AG09319 (cell line): Measurements from ENCODE around the gene TBC1D5.

ENCODE experiments used
- DNase-seq: peaks from one replicate; pipeline ENCODE4 v3.0.0-alpha.2; 2010; ENCODE audit warnings: low read depth; ENCODE audit errors: extremely low read depth
- TF ChIP-seq, protein P1 (sequence below): IDR thresholded peaks from 2 replicates; pipeline ENCODE4 v1.5.1; 2011; ENCODE audit warnings: low read depth, mild to moderate bottlenecking, inconsistent platforms, low read length, moderate library complexity

Gene TBC1D5

DNA sequence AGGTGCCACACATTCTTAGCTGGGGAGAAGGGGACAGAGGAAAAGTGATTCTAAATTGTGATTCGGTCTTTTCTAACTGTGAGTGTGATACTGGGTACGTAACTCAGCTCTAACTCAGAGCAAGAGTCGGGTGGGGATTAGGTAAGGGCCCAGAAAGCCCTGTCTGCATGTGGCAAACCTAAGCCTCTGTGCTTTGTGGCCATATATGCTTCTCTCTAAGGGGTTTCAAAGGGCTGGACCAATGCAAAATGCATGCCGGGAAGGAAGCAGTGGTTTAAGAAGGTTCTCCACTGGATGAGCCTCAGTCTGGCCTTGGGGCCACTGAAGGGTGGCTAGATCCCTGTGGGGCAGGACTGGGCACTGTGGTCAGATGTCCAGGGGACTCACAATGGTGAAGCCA lies 581.8 kb downstream of the TBC1D5 start:
- TF ChIP-seq, protein P1, sequence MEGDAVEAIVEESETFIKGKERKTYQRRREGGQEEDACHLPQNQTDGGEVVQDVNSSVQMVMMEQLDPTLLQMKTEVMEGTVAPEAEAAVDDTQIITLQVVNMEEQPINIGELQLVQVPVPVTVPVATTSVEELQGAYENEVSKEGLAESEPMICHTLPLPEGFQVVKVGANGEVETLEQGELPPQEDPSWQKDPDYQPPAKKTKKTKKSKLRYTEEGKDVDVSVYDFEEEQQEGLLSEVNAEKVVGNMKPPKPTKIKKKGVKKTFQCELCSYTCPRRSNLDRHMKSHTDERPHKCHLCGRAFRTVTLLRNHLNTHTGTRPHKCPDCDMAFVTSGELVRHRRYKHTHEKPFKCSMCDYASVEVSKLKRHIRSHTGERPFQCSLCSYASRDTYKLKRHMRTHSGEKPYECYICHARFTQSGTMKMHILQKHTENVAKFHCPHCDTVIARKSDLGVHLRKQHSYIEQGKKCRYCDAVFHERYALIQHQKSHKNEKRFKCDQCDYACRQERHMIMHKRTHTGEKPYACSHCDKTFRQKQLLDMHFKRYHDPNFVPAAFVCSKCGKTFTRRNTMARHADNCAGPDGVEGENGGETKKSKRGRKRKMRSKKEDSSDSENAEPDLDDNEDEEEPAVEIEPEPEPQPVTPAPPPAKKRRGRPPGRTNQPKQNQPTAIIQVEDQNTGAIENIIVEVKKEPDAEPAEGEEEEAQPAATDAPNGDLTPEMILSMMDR: no peak
- no peak for DNase-seq

DNA sequence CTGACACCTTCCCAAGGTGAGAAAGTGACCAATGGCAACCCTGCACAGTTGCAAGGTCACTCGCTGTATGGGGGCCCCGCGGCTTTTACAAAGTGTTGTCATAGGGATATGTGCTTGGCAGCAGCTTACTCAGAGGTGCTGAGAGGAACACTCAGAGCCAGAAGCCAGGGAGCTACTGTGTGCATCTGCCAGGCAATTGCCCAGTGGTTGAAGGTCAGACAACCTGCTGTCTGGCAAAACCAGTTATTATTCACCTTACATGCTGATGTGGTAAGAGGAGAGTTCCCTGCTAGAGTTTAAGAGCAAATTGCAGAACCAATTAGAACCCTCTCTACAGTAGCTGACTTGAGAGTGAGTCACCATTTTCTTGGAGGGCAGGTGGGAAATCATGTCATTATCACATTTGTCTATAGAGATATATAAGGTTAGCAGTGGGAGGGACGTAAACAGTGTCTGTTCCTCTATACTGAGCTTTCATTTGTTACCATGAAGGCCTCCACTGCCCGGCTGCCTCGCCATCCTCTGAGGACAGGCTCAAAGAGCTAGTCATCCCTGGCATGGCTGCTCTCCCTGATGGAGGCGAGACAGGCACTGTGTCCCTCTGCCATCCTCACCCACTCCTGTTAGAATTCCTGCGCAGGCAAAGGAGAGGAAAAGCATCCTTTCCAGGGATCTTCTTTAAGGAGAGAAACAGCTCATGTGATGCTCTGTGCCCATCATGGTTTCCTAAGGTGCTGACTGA lies 583.3 kb downstream of the TBC1D5 start:
- no peak for DNase-seq

DNA sequence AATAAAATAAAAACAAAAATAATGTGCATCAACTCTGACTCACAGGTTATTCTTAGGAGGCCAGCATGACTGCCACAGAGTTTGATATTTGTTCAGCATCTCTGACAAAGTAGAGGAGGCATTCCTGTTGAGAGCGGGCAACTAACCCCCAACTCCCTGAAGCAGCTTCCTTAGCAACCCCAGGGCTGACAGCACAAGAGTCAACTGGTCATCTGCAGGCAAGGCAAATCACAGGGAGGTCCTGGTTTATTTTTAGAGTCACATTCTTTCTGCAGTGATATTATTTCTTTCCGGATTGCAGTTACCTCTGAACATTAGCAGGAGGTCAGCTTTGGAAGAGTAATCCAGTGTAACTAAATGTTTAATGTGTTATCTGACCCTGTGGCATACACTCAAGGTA lies 584.7 kb downstream of the TBC1D5 start:
- no peak for DNase-seq
- TF ChIP-seq, protein P1: no peak

More for the DNA sequence above, 583.3 kb downstream of the TBC1D5 start:
- TF ChIP-seq, protein P1: no peak

DNA sequence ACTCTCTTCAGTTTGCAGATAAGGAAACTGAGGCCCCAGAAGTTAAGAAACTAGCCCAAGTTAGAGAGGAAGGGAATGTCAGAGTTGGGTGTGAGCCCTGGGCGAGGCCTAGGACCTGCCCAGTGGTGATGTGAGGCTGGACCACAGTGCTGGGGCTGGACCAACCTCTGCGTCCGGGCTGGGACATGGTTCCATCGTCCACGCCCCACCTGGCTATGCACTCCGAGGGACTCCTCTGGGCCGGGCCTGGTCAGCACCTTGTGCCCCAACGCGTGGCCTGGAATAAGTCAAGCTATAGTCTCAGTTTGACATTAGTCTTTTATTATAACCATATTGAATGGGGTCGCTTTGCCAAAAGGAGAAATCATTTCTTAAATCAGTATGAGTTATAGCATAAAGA lies 585.6 kb downstream of the TBC1D5 start:
- DNase-seq: no peak
- TF ChIP-seq, protein P1: no peak

DNA sequence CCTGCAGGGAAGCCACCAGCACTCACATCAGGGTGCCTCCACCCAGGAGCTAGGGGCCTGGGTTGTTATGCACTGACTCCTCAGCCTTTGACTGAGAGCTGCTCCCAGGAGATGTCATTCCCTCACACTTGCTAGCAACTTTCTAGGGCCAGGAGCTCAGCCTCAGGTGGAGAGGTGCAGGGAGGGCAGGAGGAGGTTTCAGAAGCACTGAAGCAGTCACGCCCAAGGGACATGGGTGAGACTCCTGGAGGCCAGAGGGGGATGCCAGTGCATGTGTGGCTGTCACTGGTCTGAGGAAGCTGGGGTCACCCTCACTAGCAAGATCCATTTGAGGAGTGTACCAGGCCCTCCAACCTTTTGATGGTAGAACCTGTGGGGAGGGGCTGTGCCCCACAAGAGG lies 586.5 kb downstream of the TBC1D5 start:
- no peak for DNase-seq
- TF ChIP-seq, protein P1: no peak

DNA sequence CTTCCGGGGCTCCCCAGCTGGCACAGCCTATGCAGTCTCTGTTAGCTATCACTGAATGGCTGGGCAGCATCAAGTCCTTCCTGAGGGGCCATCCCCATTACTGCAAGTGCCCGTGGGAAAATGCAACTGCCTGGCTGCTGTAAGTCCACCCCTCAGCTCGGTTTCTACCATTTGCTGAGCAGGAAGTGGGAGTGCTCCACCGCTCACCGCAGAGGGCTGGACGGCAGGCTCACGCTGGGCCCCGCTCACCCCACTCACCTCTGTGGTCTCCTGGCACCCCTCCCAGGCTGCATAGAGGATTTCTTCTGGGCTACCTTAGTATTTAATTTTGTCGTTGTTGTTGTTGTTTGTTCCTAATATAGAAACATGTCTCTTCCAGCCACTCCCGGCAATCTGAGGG lies 587.5 kb downstream of the TBC1D5 start:
- TF ChIP-seq, protein P1: no peak
- DNase-seq: no peak

DNA sequence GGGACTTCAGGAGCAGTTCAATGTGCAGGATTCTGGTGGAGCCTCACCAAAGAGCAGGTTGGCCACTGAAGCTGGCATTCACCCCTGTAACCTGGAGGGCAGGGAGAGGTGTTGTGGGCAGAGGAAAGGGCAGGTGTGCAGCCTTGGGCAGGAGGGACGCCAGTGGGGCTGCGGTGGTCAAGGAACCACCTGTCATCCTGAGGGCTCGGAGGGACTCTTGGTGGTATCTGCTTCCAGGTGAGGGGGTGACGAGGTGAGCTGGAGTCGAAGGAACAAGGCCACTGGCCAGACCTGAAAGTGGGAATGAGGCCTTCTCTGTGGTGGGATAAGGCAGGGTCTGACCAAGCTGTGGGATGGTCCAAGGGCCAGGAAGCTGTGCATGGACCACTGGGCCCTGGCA lies 588.2 kb downstream of the TBC1D5 start:
- TF ChIP-seq, protein P1: no peak
- no peak for DNase-seq
